Naive B cell (primary cell): ENCODE results near the gene ASTE1. TPM values are rescaled to one million over a fixed set of nuclear protein-coding genes. Genes with fewer than 3 reads are reported as not detected.

Experiments
- ATAC-seq, 2 donors: fragments of 150-1000 bp; cut with Tn5 transposase; 2 replicates each; pipeline ENCODE4 v1.10.0; 2021; ENCODE audit warnings: low read depth in 2 of 2, mild to moderate bottlenecking in 2 of 2, moderate library complexity in 2 of 2
- DNase-seq: peaks from one replicate; pipeline ENCODE4 v3.0.0; 2022
- H3K27ac Mint-ChIP-seq, 6 donors: one replicate each; pipeline ENCODE4 v1.8.0; 2020 to 2022; ENCODE audit warnings: mild to moderate bottlenecking in 6 of 6, mixed read lengths in 6 of 6, moderate library complexity in 5 of 6, inconsistent platforms in 2 of 6
- H3K27me3 Mint-ChIP-seq, 3 donors: one replicate each; pipeline ENCODE4 v1.8.0; 2021 to 2022; ENCODE audit warnings: mixed read lengths in 3 of 3, mild to moderate bottlenecking in 1 of 3
- H3K36me3 Mint-ChIP-seq, 2 donors: one replicate each; pipeline ENCODE4 v1.8.0; 2020 to 2022; ENCODE audit warnings: mixed read lengths in 2 of 2, inconsistent platforms in 1 of 2, mild to moderate bottlenecking in 1 of 2
- H3K4me1 Mint-ChIP-seq, 3 donors: one replicate each; pipeline ENCODE4 v1.8.0; 2020 to 2022; ENCODE audit warnings: mixed read lengths in 3 of 3, inconsistent platforms in 1 of 3, mild to moderate bottlenecking in 1 of 3, moderate library complexity in 1 of 3
- H3K4me3 Mint-ChIP-seq, 8 donors: one replicate each; pipeline ENCODE4 v1.8.0; 2020 to 2022; ENCODE audit warnings: mild to moderate bottlenecking in 8 of 8, mixed read lengths in 8 of 8, moderate library complexity in 8 of 8, inconsistent platforms in 2 of 8
- H3K9me3 Mint-ChIP-seq, 7 donors: one replicate each; pipeline ENCODE4 v1.8.0; 2020 to 2022; ENCODE audit warnings: mixed read lengths in 7 of 7, mild to moderate bottlenecking in 5 of 7, inconsistent platforms in 2 of 7, moderate library complexity in 1 of 7
- polyA plus RNA-seq, 6 donors: library from polyadenylated mRNA; unstranded; fragments of 300-500 nt; fragmentation: Illumina TruSeq; gene quantifications; one replicate each; pipeline ENCODE4 v1.2.3, GENCODE V29; 2021; ENCODE audit warnings: low read depth in 6 of 6

The ASTE1 gene
- polyA plus RNA-seq, 6 donors from 2014 or later, result 20.0 to 52.4 (median 24.3) TPM

GRCh38 chr3:131036986-131037385, 10.4 kb upstream of the ASTE1 start:
- no peak for DNase-seq
- Mint-ChIP-seq H3K4me3 (no peak overlapping the region), H3K36me3 (no peaks in the 10 kb centered on the region), H3K27ac (no peak overlapping the region), H3K9me3 (no peaks in the 10 kb centered on the region), H3K4me1 (no peaks in the 10 kb centered on the region), H3K27me3 (no peaks in the 10 kb centered on the region)
- no peak for ATAC-seq

DNA sequence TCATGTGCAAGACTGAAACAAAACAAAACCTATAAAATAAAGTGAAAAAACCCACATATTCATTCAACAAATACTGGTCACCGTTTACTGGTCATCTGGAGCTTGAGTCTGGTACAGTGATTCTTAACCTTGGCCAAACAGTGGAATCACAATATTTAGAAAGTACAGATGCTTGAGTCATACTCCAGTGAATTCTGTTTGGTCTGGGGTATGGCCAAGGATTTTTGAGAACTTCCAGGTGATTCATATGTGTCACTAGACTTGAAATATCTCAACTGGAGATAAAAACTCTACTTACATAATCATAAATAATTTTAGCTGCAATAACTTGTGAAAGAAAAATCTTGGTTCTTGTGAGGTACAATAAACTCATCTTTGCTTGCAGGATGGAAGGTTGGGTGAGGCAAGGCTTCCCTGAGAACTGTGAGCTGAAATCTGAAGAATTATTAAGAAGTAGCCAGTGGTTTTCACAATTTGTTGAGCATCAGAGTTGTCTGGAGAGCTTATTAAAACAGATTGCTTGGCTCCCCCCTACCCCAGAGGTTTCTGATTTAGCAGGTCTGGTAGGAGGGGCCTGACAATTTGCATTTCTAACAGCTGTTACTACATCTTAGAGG, 9.7 kb upstream of the ASTE1 start:
- Mint-ChIP-seq H3K27ac (peak overlapping the region in 1 of 6 donors; percentile 35), H3K4me3 (no peak overlapping the region)
- ATAC-seq, result no peak

GRCh38 chr3:131033480-131034080, 7.0 kb upstream of the ASTE1 start:
- Mint-ChIP-seq H3K4me3 (peak overlapping the region in 1 of 8 donors; percentile 52), H3K27ac (no peak overlapping the region), H3K9me3 (no peaks in the 10 kb centered on the region), H3K27me3 (no peaks in the 10 kb centered on the region), H3K36me3 (no peaks in the 10 kb centered on the region), H3K4me1 (no peaks in the 10 kb centered on the region)
- DNase-seq (peak; percentile 19), ATAC-seq (peak; percentile 43 to 55)

More for the DNA sequence above, 9.7 kb upstream of the ASTE1 start:
- no peak for DNase-seq
- Mint-ChIP-seq H3K9me3 (no peaks in the 10 kb centered on the region), H3K36me3 (no peaks in the 10 kb centered on the region), H3K27me3 (no peaks in the 10 kb centered on the region), H3K4me1 (no peaks in the 10 kb centered on the region)

- H3K9me3 Mint-ChIP-seq, result no peaks in the 10 kb centered on the region
- no peaks in the 10 kb centered on the region for H3K36me3 Mint-ChIP-seq
- no peak for ATAC-seq
- peaks cover 8 to 9% (median 9%) of the 10 kb centered on the region in 3 donors for H3K4me1 Mint-ChIP-seq
- DNase-seq, result no peak
- H3K27ac Mint-ChIP-seq, result no peak overlapping the region
- no peak overlapping the region for H3K4me3 Mint-ChIP-seq
- H3K27me3 Mint-ChIP-seq, result no peaks in the 10 kb centered on the region
Measured at GRCh38 chr3:131031660-131032059, 5.0 kb upstream of the ASTE1 start.

DNA sequence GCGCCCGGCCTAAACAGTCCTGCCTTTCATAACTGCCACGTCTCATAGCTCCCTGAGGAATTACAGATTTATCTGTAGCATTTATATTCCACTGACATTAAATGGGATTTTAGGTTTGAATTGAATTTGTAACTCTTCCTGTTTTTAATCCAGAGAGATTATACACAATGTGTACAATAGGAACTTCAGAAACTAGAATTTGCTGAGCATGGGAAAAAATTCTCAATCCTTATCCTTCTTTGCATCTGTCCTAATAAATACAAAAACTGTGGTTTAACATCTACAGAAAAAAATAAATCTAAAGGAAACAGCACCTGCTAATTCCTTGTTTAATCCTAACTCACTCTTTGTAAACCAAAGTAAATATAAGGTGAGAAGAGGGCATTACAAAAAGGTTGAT, 2.2 kb upstream of the ASTE1 start:
- peaks cover 0 to 2% (median 0%) of the 10 kb centered on the region in 7 donors for H3K9me3 Mint-ChIP-seq

DNA sequence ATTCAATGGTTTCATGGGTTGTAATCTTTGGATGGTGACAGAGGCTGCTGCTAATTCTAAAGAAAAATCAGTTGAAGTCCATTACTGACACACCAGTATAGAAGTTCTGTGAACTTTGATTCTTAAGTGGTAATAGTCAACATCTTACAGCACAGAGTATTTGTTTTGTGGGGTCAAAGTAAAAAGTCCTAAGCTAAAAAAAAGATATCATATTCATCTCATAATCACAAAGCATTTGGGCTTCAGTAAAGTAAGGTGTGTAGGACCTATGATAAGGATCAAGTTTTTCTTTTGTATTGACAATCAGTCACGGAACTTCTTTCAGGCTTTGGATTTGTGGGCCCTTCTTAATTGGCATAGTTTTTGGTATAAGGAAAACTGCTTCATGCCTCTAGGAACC, 1.1 kb downstream of the ASTE1 start:
- ATAC-seq (no peak), DNase-seq (no peak)
- Mint-ChIP-seq H3K27ac (peak overlapping the region; percentile 97 to 99 (median 97)), H3K27me3 (no peaks in the 10 kb centered on the region), H3K36me3 (peaks cover 11 to 16% of the 10 kb centered on the region in 2 donors), H3K9me3 (peaks cover 0 to 2% (median 0%) of the 10 kb centered on the region in 7 donors), H3K4me1 (peaks cover 49 to 56% (median 49%) of the 10 kb centered on the region in 3 donors), H3K4me3 (peak overlapping the region; percentile 84 to 98 (median 94))

More for the DNA sequence above, 2.2 kb upstream of the ASTE1 start:
- peaks cover 11 to 12% of the 10 kb centered on the region in 2 donors for H3K36me3 Mint-ChIP-seq
- peak overlapping the region in 3 of 8 donors; percentile 24 to 41 (median 37) for H3K4me3 Mint-ChIP-seq
- H3K4me1 Mint-ChIP-seq, result peaks cover 30 to 34% (median 31%) of the 10 kb centered on the region in 3 donors
- no peaks in the 10 kb centered on the region for H3K27me3 Mint-ChIP-seq
- no peak for DNase-seq
- no peak for ATAC-seq
- peak overlapping the region in 4 of 6 donors; percentile 4 to 97 (median 82) for H3K27ac Mint-ChIP-seq

- Mint-ChIP-seq H3K9me3 (peaks cover 0 to 2% (median 0%) of the 10 kb centered on the region in 7 donors), H3K27ac (peak overlapping the region in 3 of 6 donors; percentile 52 to 85 (median 80))
- peak; percentile 30 for DNase-seq
Measured at GRCh38 chr3:131020122-131020693, 6.4 kb downstream of the ASTE1 start.

GRCh38 chr3:131018970-131019369, 7.7 kb downstream of the ASTE1 start:
- no peaks in the 10 kb centered on the region for H3K27me3 Mint-ChIP-seq
- H3K4me1 Mint-ChIP-seq, result peaks cover 30 to 33% (median 31%) of the 10 kb centered on the region in 3 donors
- no peak for DNase-seq
- no peak overlapping the region for H3K27ac Mint-ChIP-seq
- peaks cover 5 to 15% of the 10 kb centered on the region in 2 donors for H3K36me3 Mint-ChIP-seq
- no peak for ATAC-seq
- no peak overlapping the region for H3K4me3 Mint-ChIP-seq
- no peaks in the 10 kb centered on the region for H3K9me3 Mint-ChIP-seq

More at GRCh38 chr3:131020122-131020693, 6.4 kb downstream of the ASTE1 start:
- H3K27me3 Mint-ChIP-seq, result no peaks in the 10 kb centered on the region
- peaks cover 16 to 22% of the 10 kb centered on the region in 2 donors for H3K36me3 Mint-ChIP-seq
- H3K4me3 Mint-ChIP-seq, result peak overlapping the region in 5 of 8 donors; percentile 3 to 70 (median 24)
- H3K4me1 Mint-ChIP-seq, result peaks cover 40 to 43% (median 42%) of the 10 kb centered on the region in 3 donors
- peak; percentile 93 to 97 for ATAC-seq

GRCh38 chr3:131009698-131010097, 16.9 kb downstream of the ASTE1 start:
- H3K4me1 Mint-ChIP-seq, result peaks cover 6 to 10% (median 6%) of the 10 kb centered on the region in 3 donors
- H3K27ac Mint-ChIP-seq, result peak overlapping the region in 2 of 6 donors; percentile 24 to 47
- H3K9me3 Mint-ChIP-seq, result no peaks in the 10 kb centered on the region
- H3K36me3 Mint-ChIP-seq, result peaks cover 9 to 28% of the 10 kb centered on the region in 2 donors
- DNase-seq, result no peak
- ATAC-seq, result no peak
- H3K4me3 Mint-ChIP-seq, result no peak overlapping the region
- no peaks in the 10 kb centered on the region for H3K27me3 Mint-ChIP-seq

DNA sequence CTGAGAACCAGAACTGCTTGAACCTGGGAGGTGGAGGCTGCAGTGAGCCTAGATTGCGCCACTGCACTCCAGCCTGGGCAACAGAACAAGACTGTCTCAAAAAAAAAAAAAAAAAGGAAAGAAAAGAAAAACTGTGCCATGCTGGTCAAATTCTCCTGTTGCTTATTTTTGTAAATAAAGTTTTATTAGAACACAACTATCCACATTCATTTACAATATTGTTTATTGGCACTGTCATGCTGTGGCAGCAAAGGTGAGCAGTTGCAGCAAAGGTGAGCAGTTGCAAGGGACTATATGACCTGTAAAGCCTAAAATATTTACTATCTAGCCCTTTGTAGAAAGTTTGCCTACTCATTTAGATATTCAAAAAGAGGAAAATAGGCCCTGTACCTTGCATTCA, 18.3 kb downstream of the ASTE1 start:
- ATAC-seq, result no peak
- no peaks in the 10 kb centered on the region for H3K27me3 Mint-ChIP-seq
- peaks cover 6 to 10% (median 6%) of the 10 kb centered on the region in 3 donors for H3K4me1 Mint-ChIP-seq

GRCh38 chr3:131007782-131008181, 18.8 kb downstream of the ASTE1 start:
- H3K27ac Mint-ChIP-seq, result no peak overlapping the region
- no peak overlapping the region for H3K4me3 Mint-ChIP-seq
- no peak for ATAC-seq
- H3K9me3 Mint-ChIP-seq, result no peaks in the 10 kb centered on the region
- peaks cover 6 to 10% (median 6%) of the 10 kb centered on the region in 3 donors for H3K4me1 Mint-ChIP-seq
- no peaks in the 10 kb centered on the region for H3K27me3 Mint-ChIP-seq
- peaks cover 9 to 21% of the 10 kb centered on the region in 2 donors for H3K36me3 Mint-ChIP-seq
- no peak for DNase-seq

More for the DNA sequence above, 18.3 kb downstream of the ASTE1 start:
- Mint-ChIP-seq H3K36me3 (peaks cover 9 to 26% of the 10 kb centered on the region in 2 donors), H3K4me3 (no peak overlapping the region), H3K27ac (peak overlapping the region in 1 of 6 donors; percentile 85), H3K9me3 (no peaks in the 10 kb centered on the region)
- DNase-seq, result no peak

GRCh38 chr3:131007256-131007655, 19.4 kb downstream of the ASTE1 start:
- H3K4me3 Mint-ChIP-seq, result no peak overlapping the region
- H3K27me3 Mint-ChIP-seq, result no peaks in the 10 kb centered on the region
- DNase-seq (no peak), ATAC-seq (no peak)
- no peak overlapping the region for H3K27ac Mint-ChIP-seq
- peaks cover 9 to 20% of the 10 kb centered on the region in 2 donors for H3K36me3 Mint-ChIP-seq
- no peaks in the 10 kb centered on the region for H3K9me3 Mint-ChIP-seq
- H3K4me1 Mint-ChIP-seq, result peaks cover 6 to 10% (median 6%) of the 10 kb centered on the region in 3 donors

GRCh38 chr3:131004603-131005002, 22.0 kb downstream of the ASTE1 start:
- Mint-ChIP-seq H3K27me3 (no peaks in the 10 kb centered on the region), H3K9me3 (no peaks in the 10 kb centered on the region), H3K4me1 (peaks cover 5 to 6% (median 6%) of the 10 kb centered on the region in 3 donors), H3K27ac (peak overlapping the region in 1 of 6 donors; percentile 84), H3K36me3 (peaks cover 0 to 19% of the 10 kb centered on the region in 2 donors), H3K4me3 (no peak overlapping the region)
- DNase-seq, result no peak
- no peak for ATAC-seq
